ENCODE measurements around the gene CCDC178.

DNA sequence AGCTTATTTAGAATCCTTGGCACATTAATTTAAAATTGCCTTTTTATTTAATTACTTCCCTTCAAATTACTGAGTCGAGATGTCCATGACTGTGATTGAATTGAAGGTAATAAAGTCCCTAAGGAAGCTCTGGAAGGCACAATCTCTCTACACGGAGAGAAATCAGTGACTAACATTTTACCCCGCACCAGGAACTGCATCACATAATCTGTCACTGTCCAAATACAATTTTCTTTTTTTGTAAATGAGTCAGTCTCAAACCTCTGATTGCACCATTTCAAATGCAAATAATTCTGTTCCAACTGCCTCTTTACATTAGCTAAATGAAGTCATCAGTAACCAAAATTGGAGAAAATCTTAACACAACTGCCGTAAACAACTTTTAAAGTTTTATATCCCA, 311.9 kb downstream of the CCDC178 start:
- no peak for TF ChIP-seq GATA3 (IDR thresholded peaks at IDR 0.05; ENCODE audit: low read depth, low read length)
- no peak for TF ChIP-seq GATA2 (IDR thresholded peaks at IDR 0.05; ENCODE audit: low read depth, low read length)

Data from SH-SY5Y (cell line).